Muscle of leg (tissue), 11 donors: Measurements from ENCODE around the gene MICAL2. TPM values are rescaled to one million over a fixed set of nuclear protein-coding genes. Genes with fewer than 3 reads are reported as not detected.
A peak's percentile ranks its signal among the peaks of the same experiment; 100 is the strongest.

ENCODE experiments used
- DNase-seq: peaks from one replicate; pipeline ENCODE4 v3.0.0; 2013
- H3K27ac ChIP-seq: one replicate; pipeline ENCODE4 v1.5.1; 2013; ENCODE audit warnings: mild to moderate bottlenecking, low read length, control low read depth
- H3K27me3 ChIP-seq: one replicate; pipeline ENCODE4 v1.6.1; 2013; ENCODE audit warnings: low read length; ENCODE audit not compliant: control insufficient read depth, insufficient read depth
- H3K36me3 ChIP-seq: one replicate; pipeline ENCODE4 v1.6.1; 2013; ENCODE audit warnings: low read length; ENCODE audit not compliant: control insufficient read depth, insufficient read depth
- H3K4me1 ChIP-seq: one replicate; pipeline ENCODE4 v1.6.1; 2013; ENCODE audit warnings: low read length; ENCODE audit not compliant: control insufficient read depth, insufficient read depth
- H3K4me3 ChIP-seq: one replicate; pipeline ENCODE4 v1.5.1; 2013; ENCODE audit warnings: low read length, control low read depth
- H3K9me3 ChIP-seq: replicated peaks from 2 replicates; pipeline ENCODE4 v1.6.1; 2013; ENCODE audit warnings: low read depth, low read length; ENCODE audit not compliant: control insufficient read depth
- WGBS: methylation state at CpG from one replicate; pipeline ENCODE4 v1.1.5; 2013; ENCODE audit warnings: missing lambda C conversion rate; ENCODE audit not compliant: insufficient coverage; 5-methylcytosine and 5-hydroxymethylcytosine counted together
- polyA plus RNA-seq, 8 donors: library from polyadenylated mRNA; unstranded; fragments of 120-200 nt; gene quantifications; one replicate each; pipeline versions ENCODE4 v1.2.1 to v1.2.3, GENCODE V29; 2013; ENCODE audit warnings: inconsistent platforms in 1 of 8, low replicate concordance in 1 of 8; ENCODE audit not compliant: insufficient read length in 8 of 8, insufficient read depth in 1 of 8
- total RNA-seq: library from RNA; stranded (reverse); fragments of 120-200 nt; gene quantifications from one replicate; pipeline ENCODE4 v1.2.4, GENCODE V29; 2013

The MICAL2 gene
- total and polyA plus RNA-seq, 9 donors: 12.9 to 31.7 (median 21.8) TPM

DNA sequence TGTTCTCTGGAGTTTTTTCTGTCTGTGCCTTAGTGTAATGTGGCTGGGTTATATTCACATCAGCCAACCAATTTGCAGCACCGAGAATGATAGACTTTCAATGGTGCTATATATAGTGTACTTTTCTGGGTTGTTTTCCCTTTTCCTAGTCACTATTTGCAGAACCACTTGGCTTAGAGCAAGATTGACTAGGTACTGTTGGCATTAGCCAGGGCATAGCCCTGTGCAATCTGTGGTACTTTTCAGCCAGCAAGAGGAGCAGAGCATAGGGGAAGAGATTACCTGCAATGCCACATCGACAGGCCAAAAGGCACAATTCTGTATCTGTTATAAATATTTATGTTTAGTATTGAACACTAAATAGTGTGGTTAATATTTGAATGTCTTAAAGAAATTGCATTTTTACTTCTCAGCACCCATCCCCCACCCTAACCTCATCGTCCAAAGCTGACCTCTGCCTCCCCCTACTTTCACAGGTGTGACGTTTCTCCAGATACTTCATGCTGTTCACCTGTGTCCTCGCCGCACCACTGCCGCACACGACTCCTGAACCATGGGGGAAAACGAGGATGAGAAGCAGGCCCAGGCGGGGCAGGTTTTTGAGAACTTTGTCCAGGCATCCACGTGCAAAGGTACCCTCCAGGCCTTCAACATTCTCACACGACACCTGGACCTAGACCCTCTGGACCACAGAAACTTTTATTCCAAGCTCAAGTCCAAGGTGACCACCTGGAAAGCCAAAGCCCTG is 51.4 kb downstream of the MICAL2 start:
- 90% methylated on average over 9 of the region's 12 CpGs for WGBS
- Histone ChIP-seq H3K27me3 (no peaks in the 10 kb centered on the region), H3K36me3 (no peaks in the 10 kb centered on the region), H3K9me3 (no peaks in the 10 kb centered on the region), H3K4me3 (no peak overlapping the region), H3K4me1 (peaks cover 54% of the 10 kb centered on the region), H3K27ac (no peak overlapping the region)
- no peak for DNase-seq

DNA sequence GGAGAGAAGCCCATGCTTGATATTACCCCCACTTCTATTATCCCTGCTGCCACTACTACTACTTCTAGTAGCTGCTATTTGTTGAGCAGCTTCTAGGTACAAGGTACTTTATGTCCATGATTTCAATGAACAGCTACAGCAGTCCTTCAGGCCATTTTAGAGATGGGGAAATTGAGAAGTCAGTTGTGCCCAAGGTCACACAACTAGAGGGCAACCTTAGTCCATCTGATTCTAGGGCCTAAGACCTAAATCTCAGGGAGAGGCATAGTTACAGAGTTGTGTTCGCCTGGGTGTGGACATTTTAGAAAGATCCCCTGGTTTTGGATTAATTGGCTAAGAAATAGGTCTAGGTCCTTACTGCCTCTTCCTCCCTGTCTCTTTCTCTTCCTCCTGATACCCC is 52.3 kb downstream of the MICAL2 start:
- no CpG with 5 or more reads among the region's 1 CpG for WGBS
- peaks cover 59% of the 10 kb centered on the region for H3K4me1 ChIP-seq
- DNase-seq: no peak
- H3K36me3 ChIP-seq: no peaks in the 10 kb centered on the region
- no peaks in the 10 kb centered on the region for H3K9me3 ChIP-seq
- no peak overlapping the region for H3K27ac ChIP-seq
- H3K4me3 ChIP-seq: no peak overlapping the region
- H3K27me3 ChIP-seq: no peaks in the 10 kb centered on the region

DNA sequence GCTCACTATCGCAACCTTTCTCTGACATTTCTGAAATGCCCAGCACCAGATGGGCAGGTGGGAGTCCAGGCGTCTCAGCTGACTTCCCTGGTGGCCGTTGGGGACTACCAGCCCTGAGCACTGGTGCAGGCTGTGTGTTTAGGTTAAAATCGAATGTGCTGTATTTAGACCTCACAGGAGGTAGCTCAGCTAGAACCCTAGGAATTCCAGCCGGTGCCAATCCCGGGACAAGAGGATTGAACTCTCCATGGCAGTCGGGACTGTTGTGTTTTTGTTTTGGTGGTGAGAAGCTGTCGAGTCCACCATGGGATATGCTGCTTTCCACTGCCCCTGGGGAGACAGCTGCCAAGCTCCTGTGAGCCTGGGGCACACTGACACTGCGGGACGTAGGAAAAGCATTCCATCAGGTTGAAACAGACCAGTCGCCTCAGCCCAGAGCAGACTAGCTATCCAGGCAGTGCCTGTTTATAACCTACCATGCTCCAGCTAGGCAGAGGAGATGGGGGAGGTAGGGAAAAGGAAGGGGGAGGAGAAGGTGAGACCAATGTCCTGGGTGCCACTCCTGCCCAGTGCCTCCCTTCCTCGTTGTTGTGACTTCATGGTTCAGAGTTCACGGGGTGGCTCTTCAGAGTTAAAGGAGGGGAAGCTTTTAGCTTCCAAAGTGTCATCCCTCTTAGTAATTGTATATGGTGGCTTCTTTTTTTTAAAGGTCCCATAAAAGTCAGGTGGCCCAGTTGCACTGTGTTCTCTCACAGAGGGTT is 53.0 kb downstream of the MICAL2 start:
- Histone ChIP-seq H3K27ac (peak overlapping the region; percentile 74), H3K9me3 (no peaks in the 10 kb centered on the region), H3K4me1 (peaks cover 59% of the 10 kb centered on the region), H3K27me3 (no peaks in the 10 kb centered on the region), H3K4me3 (no peak overlapping the region), H3K36me3 (no peaks in the 10 kb centered on the region)
- WGBS: 61% methylated on average over 5 of the region's 13 CpGs
- DNase-seq: peak; percentile 48

GRCh38 chr11:12164061-12165014 is 53.9 kb downstream of the MICAL2 start:
- Histone ChIP-seq H3K27ac (peak overlapping the region; percentile 74), H3K36me3 (no peaks in the 10 kb centered on the region), H3K27me3 (no peaks in the 10 kb centered on the region), H3K9me3 (no peaks in the 10 kb centered on the region), H3K4me3 (no peak overlapping the region), H3K4me1 (peaks cover 52% of the 10 kb centered on the region)
- WGBS: 75% methylated on average over 2 of the region's 9 CpGs
- no peak for DNase-seq

GRCh38 chr11:12165237-12165875 is 55.0 kb downstream of the MICAL2 start:
- Histone ChIP-seq H3K4me1 (peaks cover 42% of the 10 kb centered on the region), H3K27ac (no peak overlapping the region), H3K9me3 (no peaks in the 10 kb centered on the region), H3K4me3 (no peak overlapping the region), H3K27me3 (no peaks in the 10 kb centered on the region), H3K36me3 (no peaks in the 10 kb centered on the region)
- DNase-seq: no peak
- WGBS: 92% methylated on average over 6 of the region's 8 CpGs

DNA sequence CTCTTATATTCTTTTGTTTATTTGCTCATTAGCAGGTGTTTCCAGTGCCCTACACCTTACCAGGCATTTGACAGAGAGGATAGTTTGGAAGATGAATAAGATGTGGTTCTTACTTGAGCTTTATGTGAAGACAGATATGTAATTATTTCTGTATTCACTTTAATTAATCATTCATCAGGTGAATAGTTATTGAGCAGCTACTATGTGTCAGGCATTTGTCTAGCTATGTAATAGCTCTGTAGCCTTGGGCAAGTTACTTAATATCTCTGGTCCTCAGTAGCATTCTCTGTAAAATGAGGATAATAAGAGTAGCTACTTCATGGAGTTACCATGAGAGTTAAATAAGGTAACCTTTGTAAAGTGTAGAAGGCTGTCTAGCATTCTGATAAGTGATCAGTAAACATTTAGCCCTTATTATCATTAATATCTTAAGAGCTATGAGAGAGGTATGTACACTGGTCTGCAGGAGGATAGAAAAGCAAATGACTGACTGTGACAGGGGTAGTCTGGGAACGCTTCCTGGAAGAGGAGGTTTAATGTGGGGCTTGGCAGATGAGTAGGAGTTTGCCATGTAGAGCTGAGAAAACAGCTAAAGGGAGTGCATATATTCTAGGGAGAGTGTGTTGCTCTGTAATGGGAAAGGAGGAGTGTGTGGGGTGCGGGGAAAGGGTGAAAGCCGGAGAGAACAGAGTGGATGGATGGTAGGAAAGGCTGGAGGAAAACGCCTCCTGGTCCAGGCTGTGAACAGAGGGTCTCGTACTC is 56.1 kb downstream of the MICAL2 start:
- Histone ChIP-seq H3K4me3 (no peak overlapping the region), H3K4me1 (peaks cover 39% of the 10 kb centered on the region), H3K27me3 (no peaks in the 10 kb centered on the region), H3K9me3 (no peaks in the 10 kb centered on the region), H3K36me3 (no peaks in the 10 kb centered on the region), H3K27ac (no peak overlapping the region)
- no peak for DNase-seq
- 88% methylated on average over 5 of the region's 5 CpGs for WGBS

DNA sequence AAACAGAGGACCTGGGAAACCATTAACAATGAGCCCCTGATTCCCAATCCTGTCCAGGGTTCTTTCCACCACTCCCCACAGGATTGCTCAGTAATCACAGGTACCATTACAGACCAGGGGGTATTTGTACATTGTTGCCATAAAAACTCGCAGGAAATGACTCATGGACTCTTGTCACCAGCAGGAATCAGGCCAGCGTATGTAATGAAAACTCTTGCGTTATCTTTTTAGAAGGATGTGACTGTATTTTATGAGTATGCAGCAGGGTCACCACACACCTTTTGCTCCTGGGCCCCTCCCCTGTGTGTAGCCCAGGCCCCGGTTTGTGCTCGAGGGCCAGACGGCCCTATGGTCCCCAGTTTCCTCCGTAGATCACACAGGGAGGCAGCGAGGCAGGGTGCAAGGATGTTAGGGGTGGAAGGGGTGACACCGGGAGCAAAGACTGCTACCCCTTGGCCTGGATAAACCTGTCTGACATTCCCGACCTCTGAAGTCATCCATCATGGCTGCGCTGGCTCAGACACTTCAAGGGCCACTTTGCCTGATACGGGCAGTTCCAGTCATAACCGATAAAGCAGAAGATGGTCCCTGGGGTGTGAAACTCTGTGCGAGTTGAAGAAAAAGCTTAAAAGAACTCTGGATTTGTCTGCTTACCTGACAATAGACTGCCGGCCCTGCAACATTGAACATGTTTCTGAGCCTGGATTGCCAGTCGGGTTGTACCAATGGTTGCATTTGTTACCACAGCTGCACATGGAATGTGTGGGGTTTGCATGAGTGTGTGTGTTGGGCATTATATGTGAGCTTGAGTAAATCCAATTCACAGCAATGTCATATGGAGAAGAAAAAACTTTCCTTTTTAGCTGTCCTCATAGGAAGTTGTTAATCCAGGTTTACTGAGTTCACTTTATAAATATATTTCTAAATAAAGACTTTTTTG is 56.9 kb downstream of the MICAL2 start:
- WGBS: 61% methylated on average over 13 of the region's 16 CpGs
- Histone ChIP-seq H3K4me1 (peaks cover 32% of the 10 kb centered on the region), H3K27ac (no peak overlapping the region), H3K36me3 (peaks cover 2% of the 10 kb centered on the region), H3K9me3 (no peaks in the 10 kb centered on the region), H3K4me3 (no peak overlapping the region), H3K27me3 (no peaks in the 10 kb centered on the region)
- DNase-seq: no peak

GRCh38 chr11:12168114-12168513 is 57.7 kb downstream of the MICAL2 start:
- Histone ChIP-seq H3K27me3 (no peaks in the 10 kb centered on the region), H3K27ac (no peak overlapping the region), H3K4me1 (peaks cover 25% of the 10 kb centered on the region), H3K4me3 (no peak overlapping the region), H3K9me3 (no peaks in the 10 kb centered on the region), H3K36me3 (peaks cover 2% of the 10 kb centered on the region)
- DNase-seq: no peak
- WGBS: 89% methylated on average over 3 of the region's 3 CpGs
